Fibroblast of lung (primary cell): Measurements from ENCODE around the gene PPP1R16B. TPM values are rescaled to one million over a fixed set of nuclear protein-coding genes. Genes with fewer than 3 reads are reported as not detected.

Experiments used
- DNase-seq, 2 donors: peaks; one replicate each; pipeline versions ENCODE4 v3.0.0 to v3.0.0-alpha.2; 2010; ENCODE audit warnings: low read depth in 2 of 2
- H2AFZ ChIP-seq: 2 replicates; pipeline ENCODE4 v1.5.1; 2012; ENCODE audit warnings: low read length, control low read depth, inconsistent platforms
- H3K27ac ChIP-seq: 2 replicates; pipeline ENCODE4 v1.5.1; 2011; ENCODE audit warnings: low read length, control low read depth; ENCODE audit not compliant: insufficient read depth
- H3K27me3 ChIP-seq: 2 replicates; pipeline ENCODE4 v1.5.1; 2011; ENCODE audit warnings: mild to moderate bottlenecking, low read length; ENCODE audit not compliant: control insufficient read depth, insufficient read depth
- H3K36me3 ChIP-seq: 2 replicates; pipeline ENCODE4 v1.5.1; 2011; ENCODE audit warnings: low read length; ENCODE audit not compliant: control insufficient read depth, insufficient read depth
- H3K4me1 ChIP-seq: 2 replicates; pipeline ENCODE4 v1.5.1; 2011; ENCODE audit warnings: low read length; ENCODE audit not compliant: control insufficient read depth, insufficient read depth; ENCODE audit errors: extremely low read depth
- H3K4me2 ChIP-seq: 2 replicates; pipeline ENCODE4 v1.5.1; 2011; ENCODE audit warnings: low read length, control low read depth; ENCODE audit not compliant: insufficient read depth; ENCODE audit errors: extremely low read depth
- H3K4me3 ChIP-seq, 4 experiments: fragments of 200-600 bp in 1 of 4; sonication (generic) in 1 of 4; replicated peaks in 1 of 4; 2 replicates each; pipeline ENCODE4 v1.5.1; 2011 to 2016; ENCODE audit warnings: low read length in 4 of 4, low read depth in 3 of 4, mild to moderate bottlenecking in 3 of 4, control low read depth in 2 of 4, inconsistent platforms in 1 of 4, mixed read lengths in 1 of 4; ENCODE audit not compliant: insufficient read depth in 1 of 4; ENCODE audit errors: control extremely low read depth in 1 of 4
- H3K79me2 ChIP-seq: 2 replicates; pipeline ENCODE4 v1.5.1; 2012; ENCODE audit warnings: mild to moderate bottlenecking, low read length, inconsistent platforms; ENCODE audit not compliant: control insufficient read depth, insufficient read depth
- H3K9ac ChIP-seq: 2 replicates; pipeline ENCODE4 v1.5.1; 2011; ENCODE audit warnings: mild to moderate bottlenecking, low read length, control low read depth; ENCODE audit not compliant: insufficient read depth
- H3K9me3 ChIP-seq: 2 replicates; pipeline ENCODE4 v1.5.1; 2012; ENCODE audit warnings: low read depth, low read length; ENCODE audit not compliant: control insufficient read depth, insufficient read depth
- H4K20me1 ChIP-seq: 2 replicates; pipeline ENCODE4 v1.5.1; 2011; ENCODE audit warnings: low read length; ENCODE audit not compliant: control insufficient read depth, insufficient read depth; ENCODE audit errors: extremely low read depth
- CTCF ChIP-seq, 2 donors: IDR thresholded peaks in 1 of 2; conservative IDR thresholded peaks in 1 of 2; 1 replicate in 1 of 2; 2 replicates in 1 of 2; pipeline ENCODE4 v1.5.1; 2011 to 2012; ENCODE audit warnings: low read length in 2 of 2, control low read depth in 1 of 2, inconsistent platforms in 1 of 2, low read depth in 1 of 2, mild to moderate bottlenecking in 1 of 2
- EZH2 ChIP-seq: IDR thresholded peaks from 2 replicates; pipeline ENCODE4 v1.5.1; 2012; ENCODE audit warnings: low read length, control low read depth, mild to moderate bottlenecking; ENCODE audit errors: missing control alignments
- polyA plus RNA-seq, 2 donors: library from polyadenylated mRNA; depleted of rRNA in 1 of 2; stranded (reverse) in 1 of 2; unstranded in 1 of 2; fragments of >200 nt; gene quantifications; 2 replicates each; pipeline ENCODE4 v1.2.1, GENCODE V29; 2011 to 2012; ENCODE audit warnings: missing spikeins in 1 of 2
- total RNA-seq: library from RNA; depleted of rRNA; stranded (reverse); fragments of >200 nt; gene quantifications from 2 replicates; pipeline ENCODE4 v1.2.1, GENCODE V29; 2014

Gene PPP1R16B
- total and polyA plus RNA-seq, 2 donors (not counting 1 experiment from before 2014, with no cell fraction given), result under 0.01 TPM; not detected in 1

- peaks cover 17% of the 10 kb centered on the region for H3K4me1 ChIP-seq
- H3K27ac ChIP-seq, result peak overlapping the region; percentile 77
Observed at GRCh38 chr20:38931984-38932383, 126.5 kb downstream of the PPP1R16B start.

DNA sequence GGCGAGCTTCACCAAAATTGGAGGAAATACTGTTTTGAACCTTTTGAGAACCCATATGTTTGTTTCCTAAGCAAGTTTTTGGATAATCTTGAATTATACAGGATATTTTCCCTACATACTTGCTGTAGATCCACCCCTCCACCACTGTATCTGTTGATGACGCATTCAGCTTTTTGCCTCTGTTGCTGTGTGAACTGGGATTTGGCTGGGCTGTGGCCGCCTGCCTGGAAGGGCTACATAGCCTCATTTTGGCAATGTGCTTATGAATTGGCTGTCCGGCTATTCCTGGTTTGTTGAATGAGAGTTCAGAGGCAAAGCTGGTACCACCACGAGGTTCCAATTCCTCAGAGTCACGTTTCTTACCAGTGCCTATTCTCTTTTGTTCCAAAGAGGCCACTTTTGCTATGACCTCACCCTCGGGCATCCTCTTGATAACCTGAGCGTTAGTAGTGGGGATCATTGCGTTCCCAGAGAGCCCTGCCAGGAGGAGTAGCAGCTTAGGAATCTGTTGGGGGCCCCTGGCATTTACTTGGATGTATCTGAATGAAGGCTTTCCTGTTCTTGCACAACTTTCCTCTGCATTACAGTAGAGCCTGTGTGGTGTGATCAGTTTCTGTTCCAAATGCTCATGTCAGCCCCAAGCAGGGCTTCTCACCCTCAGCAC is 127.1 kb downstream of the PPP1R16B start:
- Histone ChIP-seq H4K20me1 (no peaks in the 10 kb centered on the region), H3K9me3 (no peaks in the 10 kb centered on the region), H3K9ac (no peak overlapping the region), H3K4me1 (peaks cover 17% of the 10 kb centered on the region), H3K79me2 (peaks cover 98% of the 10 kb centered on the region), H2AFZ (peak overlapping the region; percentile 72), H3K4me2 (peak overlapping the region; percentile 73), H3K27me3 (no peaks in the 10 kb centered on the region), H3K4me3 (no peak overlapping the region), H3K36me3 (peaks cover 2% of the 10 kb centered on the region), H3K27ac (peak overlapping the region; percentile 77)
- DNase-seq, result peak; percentile 71 to 76
- no peak for TF ChIP-seq EZH2

More at GRCh38 chr20:38931984-38932383, 126.5 kb downstream of the PPP1R16B start:
- Histone ChIP-seq H4K20me1 (no peaks in the 10 kb centered on the region), H3K27me3 (no peaks in the 10 kb centered on the region), H3K4me2 (peak overlapping the region; percentile 36), H3K9ac (no peak overlapping the region), H3K4me3 (no peak overlapping the region), H2AFZ (no peak overlapping the region), H3K9me3 (no peaks in the 10 kb centered on the region), H3K79me2 (peaks cover 98% of the 10 kb centered on the region), H3K36me3 (peaks cover 2% of the 10 kb centered on the region)
- TF ChIP-seq EZH2 (no peak), CTCF (conservative IDR thresholded peaks at IDR 0.05 in 1 of 2, IDR thresholded peaks at IDR 0.05 in 1 of 2; ENCODE audit: low read depth in 1 of 2, low read length in 2 of 2) (no peak)
- no peak for DNase-seq

- DNase-seq, result no peak
- H3K27me3 ChIP-seq, result no peaks in the 10 kb centered on the region
- no peak overlapping the region for H3K4me3 ChIP-seq
- TF ChIP-seq EZH2 (no peak), CTCF (conservative IDR thresholded peaks at IDR 0.05 in 1 of 2, IDR thresholded peaks at IDR 0.05 in 1 of 2; ENCODE audit: low read depth in 1 of 2, low read length in 2 of 2) (no peak)
- no peaks in the 10 kb centered on the region for H4K20me1 ChIP-seq
- no peak overlapping the region for H3K27ac ChIP-seq
- H3K9ac ChIP-seq, result no peak overlapping the region
- no peak overlapping the region for H2AFZ ChIP-seq
- H3K79me2 ChIP-seq, result peaks cover 99% of the 10 kb centered on the region
- H3K4me2 ChIP-seq, result no peak overlapping the region
- H3K36me3 ChIP-seq, result peaks cover 2% of the 10 kb centered on the region
- H3K4me1 ChIP-seq, result peaks cover 10% of the 10 kb centered on the region
- no peaks in the 10 kb centered on the region for H3K9me3 ChIP-seq
Observed at GRCh38 chr20:38934530-38934929, 129.0 kb downstream of the PPP1R16B start.
